ENCODE measurements around the gene KCNJ6.
"Not testable (repeated sequence)": the region's sequence is repeated elsewhere in the genome, so short reads cannot be mapped to it uniquely, and the experiment has no call there.

KCNJ6 gene

GRCh38 chr21:37744551-37744950 is 171.7 kb downstream of the KCNJ6 start:
- no peak overlapping the region for H3K27ac ChIP-seq (ENCODE audit: low read length)
- no peak for DNase-seq (ENCODE audit: low read depth, low spot score)
- H3K27me3 ChIP-seq (ENCODE audit: control insufficient read depth, insufficient read depth, low read length), result no peaks in the 10 kb centered on the region
- H3K4me3 ChIP-seq (ENCODE audit: low read length), result no peak overlapping the region
- no peaks in the 10 kb centered on the region for H3K9me3 ChIP-seq (ENCODE audit: control insufficient read depth, insufficient read depth, low read length)
- H3K4me1 ChIP-seq (ENCODE audit: control insufficient read depth, insufficient read depth, low read length), result no peaks in the 10 kb centered on the region
- no CpG with 5 or more reads among the region's 2 CpGs for WGBS (ENCODE audit: insufficient coverage, insufficient read length)
- no peaks in the 10 kb centered on the region for H3K36me3 ChIP-seq (ENCODE audit: control insufficient read depth, insufficient read depth, low read length)

GRCh38 chr21:37742532-37742931 is 173.7 kb downstream of the KCNJ6 start:
- H3K27ac ChIP-seq (ENCODE audit: low read length), result no peak overlapping the region
- WGBS (ENCODE audit: insufficient coverage, insufficient read length), result no CpG with 5 or more reads among the region's 1 CpG

GRCh38 chr21:37742115-37742514 is 174.1 kb downstream of the KCNJ6 start:
- Histone ChIP-seq H3K4me3 (ENCODE audit: low read length) (no peak overlapping the region), H3K4me1 (ENCODE audit: control insufficient read depth, insufficient read depth, low read length) (no peaks in the 10 kb centered on the region), H3K36me3 (ENCODE audit: control insufficient read depth, insufficient read depth, low read length) (no peaks in the 10 kb centered on the region), H3K9me3 (ENCODE audit: control insufficient read depth, insufficient read depth, low read length) (no peaks in the 10 kb centered on the region), H3K27me3 (ENCODE audit: control insufficient read depth, insufficient read depth, low read length) (no peaks in the 10 kb centered on the region), H3K27ac (ENCODE audit: low read length) (no peak overlapping the region)
- no peak for DNase-seq (ENCODE audit: low read depth, low spot score)

More at GRCh38 chr21:37742532-37742931, 173.7 kb downstream of the KCNJ6 start:
- Histone ChIP-seq H3K9me3 (ENCODE audit: control insufficient read depth, insufficient read depth, low read length) (no peaks in the 10 kb centered on the region), H3K27me3 (ENCODE audit: control insufficient read depth, insufficient read depth, low read length) (no peaks in the 10 kb centered on the region), H3K4me1 (ENCODE audit: control insufficient read depth, insufficient read depth, low read length) (no peaks in the 10 kb centered on the region), H3K4me3 (ENCODE audit: low read length) (no peak overlapping the region), H3K36me3 (ENCODE audit: control insufficient read depth, insufficient read depth, low read length) (no peaks in the 10 kb centered on the region)
- no peak for DNase-seq (ENCODE audit: low read depth, low spot score)

GRCh38 chr21:37737996-37738395 is 178.3 kb downstream of the KCNJ6 start:
- Histone ChIP-seq H3K27ac (ENCODE audit: low read length) (no peak overlapping the region), H3K4me1 (ENCODE audit: control insufficient read depth, insufficient read depth, low read length) (no peaks in the 10 kb centered on the region), H3K36me3 (ENCODE audit: control insufficient read depth, insufficient read depth, low read length) (no peaks in the 10 kb centered on the region), H3K27me3 (ENCODE audit: control insufficient read depth, insufficient read depth, low read length) (no peaks in the 10 kb centered on the region), H3K4me3 (ENCODE audit: low read length) (no peak overlapping the region), H3K9me3 (ENCODE audit: control insufficient read depth, insufficient read depth, low read length) (no peaks in the 10 kb centered on the region)
- WGBS (ENCODE audit: insufficient coverage, insufficient read length), result no CpG with 5 or more reads among the region's 2 CpGs
- DNase-seq (ENCODE audit: low read depth, low spot score), result no peak

GRCh38 chr21:37737507-37737906 is 178.8 kb downstream of the KCNJ6 start:
- no peaks in the 10 kb centered on the region for H3K9me3 ChIP-seq (ENCODE audit: control insufficient read depth, insufficient read depth, low read length)
- no peak overlapping the region for H3K4me3 ChIP-seq (ENCODE audit: low read length)
- no CpG with 5 or more reads among the region's 4 CpGs for WGBS (ENCODE audit: insufficient coverage, insufficient read length)
- H3K27ac ChIP-seq (ENCODE audit: low read length), result no peak overlapping the region
- no peaks in the 10 kb centered on the region for H3K4me1 ChIP-seq (ENCODE audit: control insufficient read depth, insufficient read depth, low read length)
- no peaks in the 10 kb centered on the region for H3K27me3 ChIP-seq (ENCODE audit: control insufficient read depth, insufficient read depth, low read length)
- no peak for DNase-seq (ENCODE audit: low read depth, low spot score)
- no peaks in the 10 kb centered on the region for H3K36me3 ChIP-seq (ENCODE audit: control insufficient read depth, insufficient read depth, low read length)

GRCh38 chr21:37734846-37735245 is 181.4 kb downstream of the KCNJ6 start:
- no peaks in the 10 kb centered on the region for H3K9me3 ChIP-seq (ENCODE audit: control insufficient read depth, insufficient read depth, low read length)
- no peak overlapping the region for H3K4me3 ChIP-seq (ENCODE audit: low read length)
- H3K27me3 ChIP-seq (ENCODE audit: control insufficient read depth, insufficient read depth, low read length), result no peaks in the 10 kb centered on the region
- WGBS (ENCODE audit: insufficient coverage, insufficient read length), result no CpG with 5 or more reads among the region's 10 CpGs
- no peak for DNase-seq (ENCODE audit: low read depth, low spot score)
- H3K27ac ChIP-seq (ENCODE audit: low read length), result no peak overlapping the region
- no peaks in the 10 kb centered on the region for H3K36me3 ChIP-seq (ENCODE audit: control insufficient read depth, insufficient read depth, low read length)
- no peaks in the 10 kb centered on the region for H3K4me1 ChIP-seq (ENCODE audit: control insufficient read depth, insufficient read depth, low read length)

- no CpG with 5 or more reads among the region's 4 CpGs for WGBS (ENCODE audit: insufficient coverage, insufficient read length)
- Histone ChIP-seq H3K27ac (ENCODE audit: low read length) (no peak overlapping the region), H3K4me3 (ENCODE audit: low read length) (no peak overlapping the region), H3K27me3 (ENCODE audit: control insufficient read depth, insufficient read depth, low read length) (no peaks in the 10 kb centered on the region), H3K9me3 (ENCODE audit: control insufficient read depth, insufficient read depth, low read length) (no peaks in the 10 kb centered on the region), H3K4me1 (ENCODE audit: control insufficient read depth, insufficient read depth, low read length) (no peaks in the 10 kb centered on the region), H3K36me3 (ENCODE audit: control insufficient read depth, insufficient read depth, low read length) (no peaks in the 10 kb centered on the region)
- DNase-seq (ENCODE audit: low read depth, low spot score), result no peak
Observed at GRCh38 chr21:37732927-37733326, 183.3 kb downstream of the KCNJ6 start.

- Histone ChIP-seq H3K36me3 (ENCODE audit: control insufficient read depth, insufficient read depth, low read length) (no peaks in the 10 kb centered on the region), H3K27ac (ENCODE audit: low read length) (no peak overlapping the region), H3K4me1 (ENCODE audit: control insufficient read depth, insufficient read depth, low read length) (no peaks in the 10 kb centered on the region), H3K4me3 (ENCODE audit: low read length) (no peak overlapping the region), H3K9me3 (ENCODE audit: control insufficient read depth, insufficient read depth, low read length) (no peaks in the 10 kb centered on the region), H3K27me3 (ENCODE audit: control insufficient read depth, insufficient read depth, low read length) (no peaks in the 10 kb centered on the region)
- whole genome bisulfite sequencing (ENCODE audit: insufficient coverage, insufficient read length), result no CpG with 5 or more reads among the region's 6 CpGs
- DNase-seq (ENCODE audit: low read depth, low spot score), result no peak
Observed at GRCh38 chr21:37724201-37724600, 192.1 kb downstream of the KCNJ6 start.

- H3K27me3 ChIP-seq (ENCODE audit: control insufficient read depth, insufficient read depth, low read length), result no peaks in the 10 kb centered on the region
- no peaks in the 10 kb centered on the region for H3K4me1 ChIP-seq (ENCODE audit: control insufficient read depth, insufficient read depth, low read length)
- H3K27ac ChIP-seq (ENCODE audit: low read length), result no peak overlapping the region
- H3K9me3 ChIP-seq (ENCODE audit: control insufficient read depth, insufficient read depth, low read length), result no peaks in the 10 kb centered on the region
- WGBS (ENCODE audit: insufficient coverage, insufficient read length), result no CpG with 5 or more reads among the region's 4 CpGs
- no peaks in the 10 kb centered on the region for H3K36me3 ChIP-seq (ENCODE audit: control insufficient read depth, insufficient read depth, low read length)
- H3K4me3 ChIP-seq (ENCODE audit: low read length), result no peak overlapping the region
- no peak for DNase-seq (ENCODE audit: low read depth, low spot score)
Observed at GRCh38 chr21:37717534-37717933, 198.7 kb downstream of the KCNJ6 start.

GRCh38 chr21:37712569-37712934 is 203.7 kb downstream of the KCNJ6 start:
- H3K27ac ChIP-seq (ENCODE audit: low read length); H3K9me3 ChIP-seq (ENCODE audit: control insufficient read depth, insufficient read depth, low read length); H3K27me3 ChIP-seq (ENCODE audit: control insufficient read depth, insufficient read depth, low read length); H3K4me3 ChIP-seq (ENCODE audit: low read length); H3K4me1 ChIP-seq (ENCODE audit: control insufficient read depth, insufficient read depth, low read length); H3K36me3 ChIP-seq (ENCODE audit: control insufficient read depth, insufficient read depth, low read length); DNase-seq (ENCODE audit: low read depth, low spot score): not testable (repeated sequence)

- no peaks in the 10 kb centered on the region for H3K27me3 ChIP-seq (ENCODE audit: control insufficient read depth, insufficient read depth, low read length)
- H3K9me3 ChIP-seq (ENCODE audit: control insufficient read depth, insufficient read depth, low read length), result no peaks in the 10 kb centered on the region
- no peak overlapping the region for H3K4me3 ChIP-seq (ENCODE audit: low read length)
- H3K27ac ChIP-seq (ENCODE audit: low read length), result no peak overlapping the region
- no peaks in the 10 kb centered on the region for H3K4me1 ChIP-seq (ENCODE audit: control insufficient read depth, insufficient read depth, low read length)
- no CpG with 5 or more reads among the region's 3 CpGs for WGBS (ENCODE audit: insufficient coverage, insufficient read length)
- H3K36me3 ChIP-seq (ENCODE audit: control insufficient read depth, insufficient read depth, low read length), result no peaks in the 10 kb centered on the region
- DNase-seq (ENCODE audit: low read depth, low spot score), result peak; percentile 45
Observed at GRCh38 chr21:37711836-37712568, 204.3 kb downstream of the KCNJ6 start.
